GM23248 (cell line): ENCODE data around the gene DPAGT1.

Source experiments
- EZH2 ChIP-seq: fragments of 200-600 bp; sonication (generic); IDR thresholded peaks from 2 replicates; pipeline ENCODE4 v1.6.1; 2018; ENCODE audit warnings: antibody characterized with exemption, mild to moderate bottlenecking; ENCODE audit not compliant: insufficient read depth, poor library complexity, severe bottlenecking
- EZH2phosphoT487 ChIP-seq: fragments of 200-600 bp; sonication (generic); IDR thresholded peaks from 2 replicates; pipeline ENCODE4 v1.6.1; 2018; ENCODE audit warnings: antibody characterized with exemption, moderate library complexity, mild to moderate bottlenecking, low read depth; ENCODE audit not compliant: insufficient read depth

- no peak for TF ChIP-seq EZH2
- TF ChIP-seq EZH2phosphoT487 = no peak
These were observed 47.5 kb upstream of the DPAGT1 start, which contains the start of gene ABCG4 for GRCh38 chr11:119149018-119149785.
